Esophagus squamous epithelium (tissue), 5 donors: ENCODE data around the gene THSD7A. TPM values are rescaled to one million over a fixed set of nuclear protein-coding genes. Genes with fewer than 3 reads are reported as not detected.

ENCODE experiments used
- DNase-seq: peaks from one replicate; lab custom pipeline; 2025; lab: John Stamatoyannopoulos, UW
- H3K27ac ChIP-seq, 4 donors: fragments of 200-600 bp; sonication (generic); one replicate each; pipeline ENCODE4 v1.5.1; 2016 to 2019; ENCODE audit warnings: mild to moderate bottlenecking in 1 of 4
- H3K27me3 ChIP-seq, 4 donors: fragments of 200-600 bp; sonication (generic); 1 replicate in 3 of 4; 2 replicates in 1 of 4; pipeline versions ENCODE4 v1.5.1 to v1.6.0; 2017 to 2021; ENCODE audit warnings: antibody characterized with exemption in 1 of 4
- H3K36me3 ChIP-seq, 3 donors: fragments of 200-600 bp; sonication (generic); one replicate each; pipeline ENCODE4 v1.5.1; 2016 to 2019
- H3K4me1 ChIP-seq, 3 donors: fragments of 200-600 bp; sonication (generic); one replicate each; pipeline ENCODE4 v1.5.1; 2017 to 2019
- H3K4me3 ChIP-seq, 4 donors: fragments of 200-600 bp; sonication (generic); 1 replicate in 3 of 4; 2 replicates in 1 of 4; pipeline ENCODE4 v1.5.1; 2016 to 2019; ENCODE audit warnings: mild to moderate bottlenecking in 2 of 4, moderate library complexity in 1 of 4
- H3K9me3 ChIP-seq, 3 donors: fragments of 200-600 bp; sonication (generic); one replicate each; pipeline ENCODE4 v1.5.1; 2016 to 2019
- POLR2A ChIP-seq, 4 donors: fragments of 450-650 bp; IDR thresholded peaks; one replicate each; pipeline ENCODE4 v1.6.1; 2017; ENCODE audit warnings: antibody characterized with exemption in 4 of 4, mild to moderate bottlenecking in 4 of 4, moderate library complexity in 3 of 4
- WGBS, 2 donors: methylation state at CpG; one replicate each; pipeline ENCODE4 v1.1.5; 2018; 5-methylcytosine and 5-hydroxymethylcytosine counted together
- intact Hi-C: fragments of 100-400 bp; cut with DNase I; formaldehyde crosslinking; loops from one replicate; pipeline ENCODE4 v1.15.0; 2022
- total RNA-seq, 4 donors: library from RNA; depleted of rRNA; stranded (reverse); fragments of >200 nt; gene quantifications; one replicate each; pipeline ENCODE4 v1.1.0, GENCODE V29; 2016
- TF ChIP-seq, protein P1 (sequence below), 6 experiments: fragments of 450-650 bp in 4 of 6; fragments of 200-600 bp in 2 of 6; sonication (generic) in 2 of 6; IDR thresholded peaks; one replicate each; pipeline ENCODE4 v1.5.1; 2016 to 2019; ENCODE audit warnings: antibody characterized with exemption in 6 of 6, mild to moderate bottlenecking in 4 of 6, moderate library complexity in 4 of 6
- donor health status: DM: yes; HTN: yes; CAD: no.

The THSD7A gene
- total RNA-seq, 4 donors from 2014 or later, result 0.57 to 2.5 (median 1.4) TPM; not detected in 1

DNA sequence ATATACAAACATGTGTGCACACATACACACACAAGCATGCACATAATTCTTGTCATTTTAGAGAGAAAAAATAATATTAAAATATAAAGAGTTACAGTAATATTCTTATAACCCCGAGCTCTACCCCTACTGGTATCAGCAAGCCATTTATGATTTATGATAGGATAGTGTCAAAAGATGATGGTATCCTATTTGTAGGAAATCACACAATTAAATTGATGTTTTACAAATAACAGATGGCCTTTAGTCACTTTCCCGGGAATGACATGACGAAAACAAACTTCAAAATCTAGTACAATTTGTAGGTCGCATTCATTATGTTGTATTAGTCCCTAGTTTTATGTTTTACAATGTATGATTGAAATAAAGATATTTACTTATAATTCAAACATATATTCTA, 36.8 kb downstream of the THSD7A start:
- TF ChIP-seq POLR2A (IDR thresholded peaks at IDR 0.05), result no peak
- TF ChIP-seq, protein P1, sequence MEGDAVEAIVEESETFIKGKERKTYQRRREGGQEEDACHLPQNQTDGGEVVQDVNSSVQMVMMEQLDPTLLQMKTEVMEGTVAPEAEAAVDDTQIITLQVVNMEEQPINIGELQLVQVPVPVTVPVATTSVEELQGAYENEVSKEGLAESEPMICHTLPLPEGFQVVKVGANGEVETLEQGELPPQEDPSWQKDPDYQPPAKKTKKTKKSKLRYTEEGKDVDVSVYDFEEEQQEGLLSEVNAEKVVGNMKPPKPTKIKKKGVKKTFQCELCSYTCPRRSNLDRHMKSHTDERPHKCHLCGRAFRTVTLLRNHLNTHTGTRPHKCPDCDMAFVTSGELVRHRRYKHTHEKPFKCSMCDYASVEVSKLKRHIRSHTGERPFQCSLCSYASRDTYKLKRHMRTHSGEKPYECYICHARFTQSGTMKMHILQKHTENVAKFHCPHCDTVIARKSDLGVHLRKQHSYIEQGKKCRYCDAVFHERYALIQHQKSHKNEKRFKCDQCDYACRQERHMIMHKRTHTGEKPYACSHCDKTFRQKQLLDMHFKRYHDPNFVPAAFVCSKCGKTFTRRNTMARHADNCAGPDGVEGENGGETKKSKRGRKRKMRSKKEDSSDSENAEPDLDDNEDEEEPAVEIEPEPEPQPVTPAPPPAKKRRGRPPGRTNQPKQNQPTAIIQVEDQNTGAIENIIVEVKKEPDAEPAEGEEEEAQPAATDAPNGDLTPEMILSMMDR (IDR thresholded peaks at IDR 0.05), result no peak
- no peaks in the 10 kb centered on the region for H3K27me3 ChIP-seq
- no peaks in the 10 kb centered on the region for H3K4me1 ChIP-seq
- 68 to 74% methylated on average over 4 of the region's 4 CpGs for WGBS, 2 donors
- H3K9me3 ChIP-seq, result no peaks in the 10 kb centered on the region
- no peaks in the 10 kb centered on the region for H3K36me3 ChIP-seq
- intact Hi-C loops, result no loop called here
- no peak for DNase-seq
- no peak overlapping the region for H3K4me3 ChIP-seq
- no peak overlapping the region for H3K27ac ChIP-seq

DNA sequence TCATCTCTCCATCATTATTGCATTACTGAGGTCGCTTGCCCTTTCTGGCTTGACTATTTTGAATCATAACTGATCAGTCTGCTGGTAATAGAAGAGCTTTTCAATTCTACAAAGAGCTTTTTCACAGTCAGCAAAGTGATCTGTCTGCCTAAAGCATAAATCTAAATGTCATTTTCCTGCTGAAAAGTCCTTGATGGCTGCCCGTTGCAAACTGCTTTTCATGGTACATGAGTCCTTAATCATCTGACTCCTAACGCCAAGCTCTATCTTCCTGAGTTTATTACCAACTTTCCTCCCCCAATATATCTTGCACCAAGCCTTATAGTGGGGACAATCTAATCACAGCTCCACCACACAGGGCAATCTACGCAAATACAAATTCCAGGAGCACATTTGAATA, 39.8 kb downstream of the THSD7A start:
- no peaks in the 10 kb centered on the region for H3K36me3 ChIP-seq
- DNase-seq, result no peak
- 62 to 65% methylated on average over 4 of the region's 4 CpGs for WGBS, 2 donors
- intact Hi-C loops, result no loop called here
- no peak overlapping the region for H3K27ac ChIP-seq
- H3K4me1 ChIP-seq, result no peaks in the 10 kb centered on the region
- TF ChIP-seq, protein P1 (IDR thresholded peaks at IDR 0.05), result no peak
- no peak for TF ChIP-seq POLR2A (IDR thresholded peaks at IDR 0.05)
- H3K9me3 ChIP-seq, result no peaks in the 10 kb centered on the region
- H3K4me3 ChIP-seq, result no peak overlapping the region
- H3K27me3 ChIP-seq, result no peaks in the 10 kb centered on the region

DNA sequence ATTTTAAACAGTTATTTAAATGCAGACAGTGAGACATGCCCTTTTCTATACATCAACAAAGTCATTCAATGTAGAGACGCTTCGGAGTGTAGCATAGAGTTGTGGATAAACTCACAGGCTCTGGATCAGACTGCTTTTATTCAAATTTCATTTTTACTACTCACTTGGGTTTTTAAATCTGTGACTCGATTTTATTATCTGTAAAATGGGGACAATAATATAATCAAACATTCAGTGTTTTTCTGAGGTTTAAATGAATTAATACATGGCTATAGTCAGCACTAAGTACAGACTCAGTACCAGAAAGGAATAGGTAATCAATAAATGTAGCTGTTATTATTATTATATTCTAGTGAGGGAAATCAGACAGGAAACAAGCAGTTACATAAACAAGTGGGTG, 43.4 kb downstream of the THSD7A start:
- Histone ChIP-seq H3K9me3 (no peaks in the 10 kb centered on the region), H3K27me3 (no peaks in the 10 kb centered on the region), H3K27ac (no peak overlapping the region), H3K4me3 (no peak overlapping the region), H3K4me1 (no peaks in the 10 kb centered on the region), H3K36me3 (no peaks in the 10 kb centered on the region)
- TF ChIP-seq, protein P1 (IDR thresholded peaks at IDR 0.05), result no peak
- TF ChIP-seq POLR2A (IDR thresholded peaks at IDR 0.05), result no peak
- DNase-seq, result no peak
- WGBS, 2 donors, result 58 to 74% methylated on average over 3 of the region's 3 CpGs
- intact Hi-C loops, result no loop called here

DNA sequence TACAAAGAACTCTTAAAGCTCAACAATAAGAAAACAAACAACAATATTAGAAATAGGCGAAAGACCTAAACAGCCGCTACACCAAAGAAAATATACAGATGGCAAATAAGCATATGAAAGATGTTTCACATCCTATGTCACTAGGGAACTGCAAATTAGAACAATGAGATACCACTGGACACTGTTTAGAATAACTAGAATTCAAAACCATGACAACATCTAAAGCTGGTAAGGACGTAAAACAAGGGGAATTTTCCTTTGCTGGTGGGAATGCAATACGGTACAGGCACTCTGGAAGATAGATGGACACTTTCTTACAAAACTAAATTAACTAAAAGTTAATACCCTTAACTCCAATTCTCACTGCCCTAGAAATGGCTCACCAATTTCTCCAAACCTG, 44.5 kb downstream of the THSD7A start:
- no peak for DNase-seq
- Histone ChIP-seq H3K27me3 (no peaks in the 10 kb centered on the region), H3K27ac (no peak overlapping the region), H3K4me3 (no peak overlapping the region), H3K9me3 (no peaks in the 10 kb centered on the region), H3K36me3 (no peaks in the 10 kb centered on the region), H3K4me1 (no peaks in the 10 kb centered on the region)
- TF ChIP-seq, protein P1 (IDR thresholded peaks at IDR 0.05), result no peak
- TF ChIP-seq POLR2A (IDR thresholded peaks at IDR 0.05), result no peak
- intact Hi-C loops, result no loop called here
- 71 to 84% methylated on average over 4 of the region's 4 CpGs for WGBS, 2 donors

DNA sequence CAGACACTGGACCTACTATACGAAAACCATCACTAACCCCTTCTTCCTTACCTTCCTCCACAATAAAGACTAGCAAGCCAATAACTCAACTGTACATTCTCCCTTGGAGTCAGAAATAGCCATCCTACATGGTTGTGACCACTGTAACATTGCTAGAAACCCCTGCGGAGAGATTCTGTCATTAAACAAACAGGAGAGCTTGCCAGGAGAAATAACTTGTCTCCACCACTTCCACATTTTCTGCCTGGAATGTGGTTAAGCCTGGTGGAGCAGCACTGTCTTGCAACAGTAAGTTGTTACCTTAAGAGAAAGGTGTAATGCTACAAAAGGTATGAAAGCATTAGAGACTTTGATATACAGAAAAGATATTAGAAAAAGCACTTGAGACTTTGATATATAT, 45.8 kb downstream of the THSD7A start:
- Histone ChIP-seq H3K36me3 (no peaks in the 10 kb centered on the region), H3K4me1 (no peaks in the 10 kb centered on the region), H3K27me3 (no peaks in the 10 kb centered on the region), H3K4me3 (no peak overlapping the region), H3K27ac (no peak overlapping the region), H3K9me3 (no peaks in the 10 kb centered on the region)
- TF ChIP-seq, protein P1 (IDR thresholded peaks at IDR 0.05), result no peak
- no peak for TF ChIP-seq POLR2A (IDR thresholded peaks at IDR 0.05)
- intact Hi-C loops, result no loop called here
- WGBS, 2 donors, result 56 to 85% methylated on average over 2 of the region's 2 CpGs
- no peak for DNase-seq
